ENCODE results near the gene GMPPA. TPM values are rescaled to one million over a fixed set of nuclear protein-coding genes. Genes with fewer than 3 reads are reported as not detected.

The GMPPA gene
- total RNA-seq, 1 experiment from 2014 or later: 89.6 TPM

DNA sequence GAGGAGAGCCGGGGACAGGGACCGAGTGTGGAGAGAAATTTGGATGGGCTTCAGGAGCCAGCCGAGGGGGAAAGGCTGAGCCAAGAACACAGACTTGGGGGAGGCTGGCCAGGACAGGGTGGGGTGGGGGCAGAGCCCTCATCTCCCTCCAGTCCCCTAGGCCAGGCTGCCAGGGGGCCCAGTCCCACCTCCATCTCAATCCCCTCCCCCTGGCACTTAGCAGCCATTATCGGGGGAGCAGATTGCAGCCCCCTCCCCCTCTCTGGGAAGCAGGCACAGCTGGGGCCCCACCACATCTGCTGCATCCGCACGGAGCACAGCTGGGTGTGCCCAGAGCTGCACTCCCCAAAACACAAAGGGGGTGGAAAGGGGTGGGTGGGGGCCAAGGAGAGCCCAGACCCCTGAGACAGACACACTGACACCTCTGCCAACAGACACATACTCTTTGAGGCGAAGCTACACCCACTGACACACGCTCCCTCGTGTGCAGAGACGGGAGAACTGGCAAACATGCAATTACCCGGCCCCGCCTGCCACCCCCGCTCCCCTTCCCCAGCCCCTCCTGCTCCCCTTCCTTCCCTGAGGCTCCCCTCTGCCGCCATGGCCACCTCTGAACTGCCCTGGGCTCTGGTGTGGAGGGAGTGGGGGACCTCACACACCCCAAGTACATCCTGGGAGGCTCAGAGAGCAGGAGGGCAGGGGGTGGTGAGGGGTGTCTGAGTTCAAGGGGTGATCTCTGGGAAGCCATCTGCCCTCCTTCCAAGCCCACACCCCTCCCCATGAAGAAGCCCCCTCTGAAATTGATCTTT is 10.5 kb downstream of the GMPPA start:
- H3K4me3 ChIP-seq: no peak overlapping the region
- H3K27me3 ChIP-seq: peaks cover 30% of the 10 kb centered on the region
- no peak for DNase-seq
- no peaks in the 10 kb centered on the region; the same call in 1 of the 2 replicates for H3K36me3 ChIP-seq
- no peaks in the 10 kb centered on the region for H3K9me3 ChIP-seq

- peak overlapping the region; percentile 2; the same call in 1 of the 2 replicates for H3K4me3 ChIP-seq
- DNase-seq: peak; percentile 57
- H3K27me3 ChIP-seq: peaks cover 34% of the 10 kb centered on the region
- no peaks in the 10 kb centered on the region for H3K9me3 ChIP-seq
- H3K36me3 ChIP-seq: no peaks in the 10 kb centered on the region; the same call in 1 of the 2 replicates
Observed at GRCh38 chr2:219509780-219510511, 11.3 kb downstream of the GMPPA start.

GRCh38 chr2:219510512-219511135 is 11.9 kb downstream of the GMPPA start:
- H3K4me3 ChIP-seq: no peak overlapping the region
- H3K9me3 ChIP-seq: no peaks in the 10 kb centered on the region
- peaks cover 34% of the 10 kb centered on the region for H3K27me3 ChIP-seq
- DNase-seq: no peak
- H3K36me3 ChIP-seq: no peaks in the 10 kb centered on the region; the same call in 1 of the 2 replicates

DNA sequence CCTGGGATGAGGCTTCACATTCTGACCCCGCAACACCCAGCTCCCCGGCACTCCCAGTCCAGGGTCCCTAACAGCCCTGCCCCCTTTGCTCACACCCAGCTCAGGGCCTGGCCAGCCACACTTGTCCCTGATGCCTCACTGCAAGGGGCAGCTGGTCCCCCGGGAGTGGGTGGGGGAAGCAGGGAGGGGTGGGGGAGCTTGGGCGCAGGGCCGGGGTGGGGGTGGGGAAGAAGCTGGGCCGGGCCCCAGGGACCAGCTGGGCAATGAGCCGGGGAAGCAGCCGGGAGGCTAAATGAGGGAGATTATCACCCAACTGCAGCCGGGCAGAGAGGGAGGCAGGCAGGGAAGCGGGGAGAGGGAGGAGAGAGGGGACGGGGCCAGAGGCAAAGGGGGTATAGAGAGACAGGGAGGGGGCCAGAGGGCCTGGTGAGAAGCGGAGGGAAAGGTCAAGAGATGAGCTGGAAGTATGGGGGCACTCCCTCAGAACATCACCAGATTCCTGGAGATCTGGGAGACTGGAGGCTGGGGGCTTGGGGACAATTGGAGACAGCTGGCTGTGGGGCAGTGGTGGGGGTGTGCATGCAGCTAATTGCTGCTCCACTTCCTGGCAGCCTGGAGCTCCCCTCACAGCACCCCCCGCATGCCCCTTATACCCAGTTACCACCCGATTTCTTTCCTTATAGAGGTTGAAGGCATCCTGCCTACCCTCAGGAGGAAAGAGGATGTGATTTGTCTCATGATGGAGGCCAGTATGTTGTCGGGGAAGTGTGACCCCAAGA is 13.0 kb downstream of the GMPPA start:
- H3K27me3 ChIP-seq: peaks cover 34% of the 10 kb centered on the region
- no peak for DNase-seq
- H3K36me3 ChIP-seq: no peaks in the 10 kb centered on the region
- no peak overlapping the region for H3K4me3 ChIP-seq
- H3K9me3 ChIP-seq: no peaks in the 10 kb centered on the region

- Histone ChIP-seq H3K4me3 (no peak overlapping the region), H3K9me3 (no peaks in the 10 kb centered on the region), H3K36me3 (no peaks in the 10 kb centered on the region), H3K27me3 (peaks cover 34% of the 10 kb centered on the region)
- DNase-seq: no peak
Observed at GRCh38 chr2:219512524-219513216, 14.0 kb downstream of the GMPPA start.

GRCh38 chr2:219513787-219514186 is 15.1 kb downstream of the GMPPA start:
- H3K36me3 ChIP-seq: no peaks in the 10 kb centered on the region
- no peaks in the 10 kb centered on the region for H3K9me3 ChIP-seq
- H3K4me3 ChIP-seq: no peak overlapping the region
- peaks cover 34% of the 10 kb centered on the region for H3K27me3 ChIP-seq
- DNase-seq: no peak

DNA sequence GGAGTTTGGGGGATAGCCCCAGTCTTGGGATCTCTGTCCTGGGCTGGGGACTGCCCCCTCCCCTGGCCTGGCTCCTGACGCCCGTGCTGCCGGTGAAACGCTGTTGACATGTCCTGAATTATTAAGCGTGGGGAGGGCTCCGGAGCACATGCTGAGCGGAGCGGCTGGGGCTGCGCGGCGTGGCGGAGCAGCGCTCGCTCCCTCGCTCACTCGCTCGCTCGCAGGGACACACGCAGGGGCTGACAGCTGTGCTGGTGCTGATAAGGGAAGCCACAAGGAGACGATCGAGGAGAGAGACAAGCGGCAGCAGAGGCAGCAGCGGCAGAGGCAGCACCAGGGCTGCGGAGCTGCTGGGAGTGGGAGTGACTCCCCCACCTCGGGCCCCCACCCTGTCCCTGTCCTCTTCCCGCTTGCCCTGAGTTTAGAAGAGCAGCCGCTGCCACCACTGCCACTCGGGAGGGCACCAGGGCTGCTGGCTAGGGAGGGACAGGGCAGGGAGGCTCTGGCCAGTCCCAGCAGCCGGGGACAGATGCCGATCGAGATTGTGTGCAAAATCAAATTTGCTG is 15.6 kb downstream of the GMPPA start, which contains the start of gene ASIC4:
TSS of gene ASIC4 (plus strand) at position 287 of the 566 bp plus-strand sequence. CDS start at position 530, 243 bp downstream.
- Histone ChIP-seq H3K27me3 (peaks cover 34% of the 10 kb centered on the region), H3K9me3 (no peaks in the 10 kb centered on the region)
- no peak for DNase-seq

DNA sequence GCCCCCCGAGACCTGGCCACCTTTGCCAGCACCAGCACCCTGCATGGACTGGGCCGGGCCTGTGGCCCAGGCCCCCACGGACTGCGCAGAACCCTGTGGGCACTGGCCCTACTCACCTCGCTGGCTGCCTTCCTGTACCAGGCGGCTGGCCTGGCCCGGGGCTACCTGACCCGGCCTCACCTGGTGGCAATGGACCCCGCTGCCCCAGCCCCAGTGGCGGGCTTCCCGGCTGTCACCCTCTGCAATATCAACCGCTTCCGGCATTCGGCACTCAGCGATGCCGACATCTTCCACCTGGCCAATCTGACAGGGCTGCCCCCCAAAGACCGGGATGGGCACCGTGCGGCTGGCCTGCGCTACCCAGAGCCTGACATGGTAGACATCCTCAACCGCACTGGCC is 16.1 kb downstream of the GMPPA start:
- Histone ChIP-seq H3K4me3 (no peak overlapping the region), H3K36me3 (no peaks in the 10 kb centered on the region), H3K9me3 (no peaks in the 10 kb centered on the region), H3K27me3 (peaks cover 34% of the 10 kb centered on the region)
- DNase-seq: no peak

More for the DNA sequence above, 15.6 kb downstream of the GMPPA start, which contains the start of gene ASIC4:
- H3K36me3 ChIP-seq: no peaks in the 10 kb centered on the region
- H3K4me3 ChIP-seq: no peak within 1 kb of the TSS

DNA sequence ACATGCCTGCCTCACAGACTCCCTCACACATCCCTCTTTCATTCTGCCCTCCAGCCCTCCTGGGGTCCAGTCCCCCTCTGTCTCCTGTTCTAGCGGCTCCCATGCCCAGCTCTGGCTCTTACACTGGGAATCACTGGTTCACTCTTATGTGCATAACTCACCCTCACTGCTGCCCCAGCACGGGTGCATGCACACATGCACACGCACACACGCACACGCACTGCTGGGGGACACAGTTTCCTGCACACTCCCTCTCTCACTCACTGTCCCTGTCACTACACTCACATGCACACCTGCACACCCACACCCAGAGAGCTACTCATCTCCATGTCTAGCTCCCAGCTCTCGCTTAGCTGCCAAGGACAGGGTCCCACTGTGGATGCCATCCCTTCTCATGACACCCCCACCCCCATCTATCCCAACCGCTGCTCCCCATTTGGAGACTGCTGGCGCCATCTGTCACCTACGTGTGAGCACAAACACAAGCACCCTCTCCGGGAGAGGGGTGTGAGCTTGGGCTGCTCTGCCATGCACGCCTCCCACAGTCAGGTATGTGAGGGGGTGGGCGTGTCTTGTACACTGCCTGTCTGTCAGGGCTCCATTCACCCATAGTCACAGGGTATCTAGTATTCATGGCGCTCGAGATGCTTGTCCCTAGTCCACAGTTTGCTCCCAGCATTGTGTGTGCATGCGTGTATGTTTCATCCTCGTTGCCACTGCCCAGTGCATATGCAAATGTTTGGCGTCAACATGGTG is 17.4 kb downstream of the GMPPA start:
- no peaks in the 10 kb centered on the region for H3K9me3 ChIP-seq
- H3K27me3 ChIP-seq: peaks cover 26% of the 10 kb centered on the region
- H3K4me3 ChIP-seq: no peak overlapping the region
- DNase-seq: no peak
- H3K36me3 ChIP-seq: no peaks in the 10 kb centered on the region

DNA sequence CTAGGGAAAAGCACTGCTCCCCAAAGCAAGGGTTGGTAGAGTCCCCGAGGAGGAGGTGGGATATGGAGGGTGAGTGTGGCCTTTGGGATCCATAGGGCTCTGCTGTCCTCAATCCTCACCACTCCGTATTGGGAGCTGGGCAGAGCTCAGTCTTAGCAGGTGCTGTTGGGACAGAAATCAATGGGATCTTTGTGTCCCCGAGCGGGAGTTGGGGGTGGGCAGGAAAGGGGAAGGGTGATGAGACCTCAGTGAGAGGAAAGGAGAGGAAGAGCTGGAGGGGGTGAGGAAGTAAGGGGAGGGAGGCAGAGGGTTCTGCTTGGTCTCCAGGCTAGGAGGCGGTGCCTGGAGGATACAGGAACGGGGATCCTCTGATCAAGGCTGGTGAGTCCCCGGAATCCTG is 18.2 kb downstream of the GMPPA start:
- no peaks in the 10 kb centered on the region for H3K36me3 ChIP-seq
- DNase-seq: no peak
- H3K4me3 ChIP-seq: no peak overlapping the region
- no peaks in the 10 kb centered on the region for H3K9me3 ChIP-seq
- peaks cover 26% of the 10 kb centered on the region for H3K27me3 ChIP-seq

GRCh38 chr2:219517954-219518778 is 19.5 kb downstream of the GMPPA start:
- Histone ChIP-seq H3K27me3 (peaks cover 13% of the 10 kb centered on the region; the same call in 1 of the 2 replicates), H3K9me3 (no peaks in the 10 kb centered on the region), H3K4me3 (no peak overlapping the region), H3K36me3 (no peaks in the 10 kb centered on the region)
- no peak for DNase-seq

- Histone ChIP-seq H3K27me3 (peaks cover 1% of the 10 kb centered on the region; the same call in 1 of the 2 replicates), H3K9me3 (no peaks in the 10 kb centered on the region), H3K36me3 (no peaks in the 10 kb centered on the region), H3K4me3 (no peak overlapping the region)
- no peak for DNase-seq
Observed at GRCh38 chr2:219519526-219519916, 20.8 kb downstream of the GMPPA start.

GRCh38 chr2:219520079-219520478 is 21.4 kb downstream of the GMPPA start:
- no peak for DNase-seq
- no peaks in the 10 kb centered on the region for H3K36me3 ChIP-seq
- no peak overlapping the region for H3K4me3 ChIP-seq
- H3K9me3 ChIP-seq: no peaks in the 10 kb centered on the region
- H3K27me3 ChIP-seq: no peaks in the 10 kb centered on the region; the same call in 1 of the 2 replicates
